GM18508 (cell line): Measurements from ENCODE around the gene BCL11B.

Experiments
- ATAC-seq: cut with Tn5 transposase; IDR thresholded peaks from one replicate; pipeline ENCODE4 v1.9.1; 2021; ENCODE audit warnings: moderate number of reproducible peaks; ENCODE audit not compliant: insufficient read depth, unreplicated experiment

The BCL11B gene

DNA sequence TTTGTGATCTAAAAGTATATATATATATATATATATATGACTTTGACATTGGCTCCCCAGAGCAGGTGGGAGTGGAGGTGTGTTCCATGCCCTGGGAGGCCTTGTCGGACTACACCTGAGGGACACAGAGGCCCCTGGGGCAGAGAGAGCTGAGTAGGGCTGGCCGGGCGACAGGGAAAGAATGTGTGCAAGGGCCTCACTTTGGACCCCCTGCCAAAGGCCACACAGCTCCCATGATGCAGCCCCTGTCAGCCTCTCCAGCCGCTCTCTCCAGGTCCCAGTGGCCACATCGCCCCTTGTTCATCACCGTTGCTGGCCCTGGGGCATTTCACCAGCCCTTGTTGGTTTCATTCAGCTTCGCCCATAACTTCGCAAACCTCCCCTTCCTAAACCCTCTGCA, 123.9 kb downstream of the BCL11B start:
- ATAC-seq: no peak

DNA sequence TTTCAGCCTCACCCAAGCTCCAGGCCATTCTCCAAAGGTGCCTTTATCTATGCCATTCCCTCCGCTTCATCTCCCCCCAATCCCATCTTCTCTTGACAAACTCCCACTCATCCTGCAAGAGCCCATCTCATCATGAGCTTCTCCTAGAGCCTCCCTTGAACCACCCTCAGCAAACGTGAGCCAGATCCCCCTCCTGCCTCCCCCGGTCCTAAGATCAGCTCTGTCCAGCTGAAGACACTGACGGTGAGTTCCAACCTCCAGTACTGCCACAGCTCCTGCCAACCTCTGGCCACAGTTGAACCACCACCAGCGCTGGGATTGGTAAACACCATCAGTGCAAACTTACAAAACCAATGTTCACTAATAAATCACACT, 124.6 kb downstream of the BCL11B start:
- ATAC-seq: no peak

DNA sequence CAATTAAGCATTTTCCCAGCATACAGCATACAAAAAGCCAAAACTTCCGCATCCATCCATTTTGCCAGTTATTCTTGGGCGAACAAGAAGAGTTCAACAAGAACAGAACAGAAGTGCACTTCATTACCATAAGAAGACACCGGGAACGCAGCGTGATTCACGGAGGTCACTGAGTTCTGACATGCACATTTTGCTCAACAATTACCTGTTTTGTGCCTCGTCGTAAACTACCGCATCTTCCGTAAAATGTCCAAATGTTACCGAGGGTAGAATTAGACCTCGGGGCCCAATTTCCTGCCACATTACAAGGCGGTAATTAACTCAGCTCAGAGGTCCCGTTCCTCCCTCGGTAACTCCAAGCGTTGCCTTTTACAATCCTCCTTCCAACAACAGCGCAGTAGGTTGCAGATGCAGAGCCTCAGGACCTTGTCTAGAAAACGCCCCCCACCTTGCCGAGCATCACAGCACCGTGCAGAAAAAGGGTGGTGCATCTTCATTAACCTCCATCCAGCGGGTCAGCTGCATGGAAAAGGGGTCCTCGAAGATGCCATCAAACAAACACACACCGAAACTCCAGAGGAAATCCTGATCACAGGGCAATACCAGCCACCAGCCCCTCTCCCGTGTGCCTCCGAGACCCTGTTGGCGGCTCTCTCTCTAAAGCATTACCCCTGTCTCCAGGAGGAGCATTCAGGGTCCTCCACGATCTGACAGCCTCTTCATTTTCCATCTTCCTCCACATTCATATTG, 125.2 kb downstream of the BCL11B start:
- ATAC-seq: no peak

DNA sequence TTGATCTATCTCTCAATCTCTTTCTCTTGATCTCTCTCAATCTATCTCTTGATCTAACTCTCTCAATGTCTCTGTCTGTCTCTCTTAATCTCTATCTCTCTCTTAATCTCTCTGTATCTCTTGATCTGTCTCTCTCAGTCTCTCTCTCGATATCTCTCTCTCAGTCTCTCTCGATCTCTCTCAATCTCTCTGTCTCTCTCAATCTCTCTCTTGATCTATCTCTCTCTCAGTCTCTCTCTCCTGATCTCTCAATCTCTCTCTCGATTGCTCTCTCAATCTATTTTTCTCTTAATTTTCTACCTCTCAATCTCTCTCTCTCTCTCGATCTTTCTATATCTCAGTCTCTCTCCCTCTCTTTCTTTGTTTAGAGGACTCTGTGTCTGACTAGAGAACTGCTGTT, 126.7 kb downstream of the BCL11B start:
- no peak for ATAC-seq

DNA sequence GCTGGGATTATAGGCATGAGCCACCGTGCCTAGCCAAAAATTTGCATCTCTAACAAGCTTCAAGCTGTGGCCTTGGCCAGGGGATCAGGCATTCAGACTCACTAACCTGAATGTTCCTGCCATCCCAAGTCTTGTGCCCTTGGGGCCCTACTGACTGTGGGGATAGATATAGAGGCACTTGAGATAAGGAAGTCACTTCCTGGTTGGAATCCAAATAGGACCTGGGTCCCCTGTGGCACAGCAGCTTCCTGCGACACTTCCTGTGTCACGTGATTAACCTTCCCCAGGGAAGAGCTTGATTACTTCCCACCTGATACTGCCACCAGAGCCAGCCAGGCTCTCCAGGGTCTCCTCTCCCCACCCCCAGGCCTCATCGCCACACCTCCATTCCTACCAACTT, 128.2 kb downstream of the BCL11B start:
- no peak for ATAC-seq

GRCh38 chr14:99143126-99143525, 128.9 kb downstream of the BCL11B start:
- ATAC-seq: no peak

GRCh38 chr14:99141236-99141635, 130.8 kb downstream of the BCL11B start:
- no peak for ATAC-seq

DNA sequence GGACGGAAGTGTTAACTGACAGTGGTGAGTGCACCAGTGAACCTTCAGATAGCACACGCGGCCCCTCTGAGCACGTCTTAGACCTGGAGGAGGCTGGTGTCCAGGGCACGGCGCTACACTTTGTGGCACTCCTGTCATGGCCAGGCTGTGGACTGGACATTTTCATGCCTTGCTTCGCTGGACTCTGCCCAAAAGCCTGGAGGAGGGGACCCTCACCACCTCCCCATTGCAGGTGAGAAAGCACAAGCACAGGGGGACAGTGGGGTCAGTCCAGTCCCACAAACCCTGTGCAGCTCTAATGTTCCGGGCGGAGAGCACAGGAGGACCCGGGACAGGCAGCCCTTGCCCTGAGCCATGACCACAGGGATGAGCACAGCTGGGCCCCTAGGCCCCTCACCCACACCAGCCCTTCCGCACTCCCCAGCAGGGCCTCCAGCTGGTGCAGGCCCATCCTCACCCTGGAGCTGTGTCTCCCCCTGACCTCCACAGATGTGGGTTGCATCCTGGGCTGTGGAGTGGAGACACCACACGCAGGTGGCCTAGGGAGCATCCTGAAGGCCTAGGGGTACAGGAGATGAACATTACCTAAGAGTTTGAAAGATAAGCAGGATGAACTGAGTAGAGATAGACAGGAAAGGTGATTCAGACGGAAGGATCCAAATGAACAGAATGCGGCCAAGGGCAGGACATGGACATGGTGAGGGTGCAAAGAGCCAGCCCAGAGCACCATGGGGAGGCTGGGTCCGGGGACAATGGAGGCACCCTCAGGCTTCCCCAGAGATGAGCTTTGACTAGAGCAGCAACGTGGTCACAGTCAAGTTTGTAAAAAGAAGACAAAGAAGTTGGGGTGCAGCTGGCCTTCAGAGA, 132.8 kb downstream of the BCL11B start:
- no peak for ATAC-seq

DNA sequence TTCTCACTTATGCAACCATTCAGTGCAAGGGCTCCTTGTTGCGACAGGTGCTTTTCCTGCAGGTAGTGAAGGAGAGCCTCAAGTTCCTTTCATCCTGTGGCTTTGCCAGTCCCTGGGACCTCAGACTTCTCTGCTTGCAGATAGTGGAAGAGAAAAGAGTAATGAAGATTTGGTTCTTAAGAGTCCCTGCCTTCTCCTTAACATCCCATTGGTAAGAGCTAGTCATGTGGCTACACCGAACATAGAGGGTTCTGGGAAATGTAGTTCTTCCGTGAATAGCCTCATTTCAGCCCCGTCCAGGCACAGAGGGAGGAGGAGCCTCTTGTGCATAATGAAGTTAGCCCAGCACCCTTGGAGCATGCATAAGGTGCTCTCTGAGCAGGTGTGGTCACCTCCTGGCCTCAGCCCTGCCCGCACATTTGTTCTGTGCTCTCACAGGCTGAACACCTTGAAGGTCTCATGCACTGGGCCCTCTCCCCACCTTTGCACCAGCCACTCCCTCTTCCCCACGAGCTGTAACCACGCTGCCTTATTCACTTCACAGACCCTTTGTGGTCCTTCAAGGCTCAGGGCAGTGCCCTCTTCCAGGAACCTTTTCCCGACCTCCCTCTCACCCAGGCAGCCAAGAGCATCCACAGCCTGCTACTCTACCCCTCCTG, 134.0 kb downstream of the BCL11B start:
- no peak for ATAC-seq

DNA sequence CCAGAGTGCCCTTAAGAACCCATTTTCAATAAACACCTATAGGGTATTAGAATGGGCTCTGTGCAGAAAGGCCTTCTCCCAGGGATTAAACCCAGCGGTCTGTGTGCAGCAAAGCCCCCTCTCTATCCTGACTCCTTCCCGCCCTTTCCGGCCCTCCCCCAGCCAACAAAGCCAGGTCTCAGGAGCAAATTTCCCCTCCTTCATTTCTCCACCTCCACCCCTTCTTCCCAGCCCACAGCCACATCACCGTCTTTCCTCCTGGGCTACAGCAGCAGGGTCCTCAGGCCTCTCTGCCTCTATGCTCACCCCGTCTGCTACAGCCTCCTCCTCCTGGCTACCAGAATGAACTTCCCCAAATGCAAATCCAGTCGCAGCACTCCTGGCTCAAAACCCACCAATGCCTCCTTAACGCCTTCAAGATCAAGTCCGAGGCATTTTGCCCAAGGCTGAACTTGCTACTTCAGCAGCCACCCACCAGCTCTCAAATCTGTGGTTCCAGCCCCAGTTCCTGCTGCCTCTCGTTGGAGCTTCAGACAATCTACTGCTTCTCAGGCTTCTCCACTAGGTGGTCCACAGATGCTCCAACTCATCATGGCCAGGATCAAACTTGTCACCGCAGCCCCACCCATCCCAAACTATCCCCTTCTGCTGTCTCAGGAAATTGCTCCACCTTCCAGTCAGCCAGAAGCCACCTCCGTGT, 134.8 kb downstream of the BCL11B start:
- no peak for ATAC-seq

DNA sequence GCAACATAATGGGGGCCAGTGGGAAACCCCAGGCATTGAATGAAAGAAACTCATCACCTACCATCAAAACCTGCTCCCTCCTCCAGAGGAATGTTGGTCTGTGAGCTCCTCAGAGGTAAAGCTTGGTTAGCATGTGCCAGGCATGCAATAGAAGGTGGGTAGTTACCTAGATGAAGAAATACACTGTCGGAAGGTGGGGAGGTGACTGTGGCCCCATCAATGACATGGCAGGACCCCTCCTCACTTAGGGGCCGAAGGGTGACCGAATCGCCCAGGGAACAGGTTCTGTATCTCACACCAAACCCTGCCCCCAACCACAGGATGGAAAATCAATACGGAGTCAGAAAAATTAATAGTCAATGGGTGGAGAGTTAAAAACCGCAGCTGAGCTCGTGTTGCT, 135.6 kb downstream of the BCL11B start:
- no peak for ATAC-seq

GRCh38 chr14:99136047-99136400, 136.0 kb downstream of the BCL11B start:
- ATAC-seq: no peak

DNA sequence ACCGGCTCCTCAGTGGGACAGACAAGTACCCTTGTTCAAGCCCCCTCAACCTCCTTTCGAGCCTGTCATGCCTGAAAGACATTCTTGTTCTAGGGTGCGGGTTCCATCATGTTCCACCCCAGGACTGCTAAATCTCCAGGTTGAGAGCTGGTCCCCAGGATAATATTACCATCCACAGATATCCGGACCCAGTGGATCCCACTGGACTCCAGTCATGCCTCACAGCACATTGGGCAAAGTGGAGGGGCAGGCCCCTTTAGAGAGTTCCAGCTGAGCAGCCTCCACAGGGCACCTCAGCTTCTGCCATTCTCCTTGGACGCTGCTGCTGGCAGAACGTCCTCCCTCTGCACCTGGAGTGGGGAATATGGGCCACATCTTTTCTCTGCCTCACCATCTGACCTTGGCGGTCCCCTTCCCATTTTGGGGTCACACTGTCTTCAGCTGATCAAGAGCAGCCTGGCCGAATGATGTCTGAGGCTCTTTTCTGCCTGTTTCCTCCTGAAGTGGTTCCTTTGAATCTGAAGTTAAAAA, 137.4 kb downstream of the BCL11B start:
- ATAC-seq: no peak

DNA sequence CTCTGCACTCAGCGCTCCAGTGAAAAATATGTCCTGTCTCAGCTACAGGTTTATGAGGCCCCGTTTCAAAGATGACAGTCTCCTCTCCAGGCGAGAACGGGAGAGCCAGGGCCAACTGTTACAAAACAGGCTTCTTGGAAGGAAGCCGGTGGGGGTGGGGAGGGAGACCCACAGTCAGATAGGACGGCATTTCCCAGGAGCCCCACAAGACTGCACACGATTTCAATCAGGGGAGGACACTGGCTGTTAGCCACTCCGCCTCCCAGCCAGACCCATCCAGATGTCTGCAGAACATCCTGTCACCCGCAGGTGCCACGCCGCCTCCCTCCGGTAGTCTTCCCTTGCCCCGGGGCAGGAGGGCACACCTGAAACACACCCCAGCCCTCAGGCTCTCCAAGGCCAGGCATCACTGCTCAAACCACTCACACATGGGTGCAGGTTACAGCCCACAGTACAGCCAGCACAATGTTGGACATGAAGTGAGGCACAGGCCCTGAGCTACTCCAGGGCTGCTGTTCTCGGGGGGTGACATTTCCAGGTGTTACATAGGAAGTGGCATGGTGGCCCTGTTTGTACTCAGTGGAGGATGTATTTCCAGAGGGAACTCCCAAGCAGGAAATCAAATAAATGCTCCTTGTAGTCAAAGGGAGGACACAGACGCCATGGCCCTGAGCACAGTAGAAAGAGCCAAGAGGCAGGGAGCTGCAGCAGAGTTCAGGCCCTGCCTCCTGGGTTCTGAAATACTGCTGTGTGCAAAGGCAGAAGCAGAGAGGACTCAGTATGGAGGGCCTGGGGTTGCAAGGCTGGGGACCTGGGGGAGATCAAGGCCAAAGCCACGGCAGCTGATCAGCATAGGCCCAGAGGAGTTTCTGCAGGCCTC, 138.1 kb downstream of the BCL11B start:
- ATAC-seq: no peak

GRCh38 chr14:99132821-99133635, 139.0 kb downstream of the BCL11B start:
- ATAC-seq: no peak

GRCh38 chr14:99131632-99132271, 140.2 kb downstream of the BCL11B start:
- no peak for ATAC-seq

DNA sequence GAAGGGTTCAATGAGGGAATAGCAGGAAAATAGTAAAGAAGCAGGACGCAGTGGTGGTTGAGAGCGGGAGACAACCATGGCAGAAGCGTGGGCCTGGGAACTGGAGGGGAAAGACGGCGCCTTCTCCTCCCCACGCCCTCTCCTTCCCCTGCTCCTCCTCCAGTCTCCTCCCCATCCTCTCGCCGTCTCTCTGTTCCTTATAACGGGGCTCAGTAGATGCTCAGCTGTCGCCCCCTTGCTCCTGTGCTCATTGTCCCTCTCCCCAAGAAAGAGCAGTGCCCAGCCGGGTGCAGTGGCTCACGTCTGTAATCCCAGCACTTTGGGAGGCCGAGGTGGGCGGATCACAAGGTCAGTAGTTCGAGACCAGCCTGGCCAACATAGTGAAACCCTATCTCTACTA, 142.0 kb downstream of the BCL11B start:
- ATAC-seq: no peak

DNA sequence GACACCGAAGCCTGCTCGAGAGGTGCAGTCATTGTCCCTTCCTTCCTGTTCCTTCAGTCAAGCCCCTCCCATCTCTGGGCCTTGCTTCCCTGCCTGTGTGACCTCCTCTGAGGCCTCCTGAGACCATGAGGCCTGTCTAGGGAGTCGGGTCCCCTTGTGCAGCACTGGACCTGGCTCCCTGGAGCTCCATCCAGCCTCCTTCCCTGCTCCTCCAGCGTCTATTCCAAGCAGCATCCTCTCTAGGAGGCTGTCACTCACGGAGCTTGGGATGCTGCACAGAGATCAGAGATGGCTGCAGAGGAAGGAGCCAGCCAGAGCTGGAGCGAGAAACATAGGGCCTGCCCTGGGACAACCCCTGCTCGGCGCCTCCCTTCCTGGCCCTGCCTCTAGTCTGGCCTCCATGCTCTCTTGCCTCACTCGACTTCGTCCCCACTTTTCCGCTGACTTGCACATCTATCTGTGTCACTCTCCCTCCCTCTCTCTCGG, 142.7 kb downstream of the BCL11B start:
- ATAC-seq: no peak
